Neural cell (in vitro differentiated cells): ENCODE results near the gene CAP2.

Experiments
- CTCF ChIP-seq: fragments of 450-650 bp; IDR thresholded peaks from 2 replicates; pipeline ENCODE4 v1.5.1; 2014; ENCODE audit warnings: antibody characterized with exemption, mild to moderate bottlenecking, moderate library complexity; ENCODE audit not compliant: poor library complexity, severe bottlenecking
- EP300 ChIP-seq: fragments of 450-650 bp; conservative IDR thresholded peaks from 2 replicates; pipeline ENCODE4 v1.6.1; 2014; ENCODE audit warnings: antibody characterized with exemption, mild to moderate bottlenecking, moderate library complexity; ENCODE audit not compliant: poor library complexity, severe bottlenecking
- EZH2 ChIP-seq: fragments of 200-600, 300-800 bp; shearing (Covaris generic), sonication (generic); IDR thresholded peaks from 2 replicates; pipeline ENCODE4 v1.6.1; 2014; ENCODE audit warnings: antibody characterized with exemption, low read length, borderline replicate concordance, mild to moderate bottlenecking; ENCODE audit not compliant: insufficient read depth, poor library complexity, severe bottlenecking
- MXI1 ChIP-seq: fragments of 450-650 bp; conservative IDR thresholded peaks from 2 replicates; pipeline ENCODE4 v1.6.1; 2014; ENCODE audit warnings: antibody characterized with exemption, mild to moderate bottlenecking; ENCODE audit not compliant: poor library complexity, severe bottlenecking
- POLR2AphosphoS5 ChIP-seq: IDR thresholded peaks from 2 replicates; pipeline ENCODE4 v1.6.1; 2012
- RAD21 ChIP-seq: fragments of 450-650 bp; conservative IDR thresholded peaks from 2 replicates; pipeline ENCODE4 v1.6.1; 2014; ENCODE audit warnings: antibody characterized with exemption, mild to moderate bottlenecking, moderate library complexity
- REST ChIP-seq: IDR thresholded peaks from 2 replicates; pipeline ENCODE4 v1.6.1; 2012; ENCODE audit warnings: borderline replicate concordance
- SMC3 ChIP-seq: fragments of 450-650 bp; conservative IDR thresholded peaks from 2 replicates; pipeline ENCODE4 v1.6.1; 2014; ENCODE audit warnings: antibody characterized with exemption, mild to moderate bottlenecking, moderate library complexity; ENCODE audit not compliant: poor library complexity
- TAF1 ChIP-seq: IDR thresholded peaks from 2 replicates; pipeline ENCODE4 v1.6.1; 2012; ENCODE audit warnings: low read depth

DNA sequence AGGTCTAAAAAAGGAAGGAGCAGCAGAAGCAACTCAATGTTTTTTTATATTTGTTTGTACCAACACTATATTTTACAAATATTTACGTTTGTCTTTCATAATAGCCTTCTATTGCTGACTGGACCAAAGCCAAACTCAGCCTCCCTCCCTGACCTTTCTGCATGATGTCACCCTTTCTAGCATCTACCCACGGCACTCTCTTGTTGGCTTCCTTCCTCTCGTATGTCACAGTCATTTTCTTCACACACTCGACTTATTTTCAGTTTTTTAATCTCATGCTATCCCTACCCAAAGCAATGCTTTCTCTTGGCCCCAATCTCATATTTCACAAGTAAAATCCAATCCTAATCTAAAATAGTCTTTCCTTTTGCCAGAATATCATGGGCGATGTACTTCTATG, 190.4 kb downstream of the CAP2 start:
- no peak for TF ChIP-seq POLR2AphosphoS5
- no peak for TF ChIP-seq TAF1
- no peak for TF ChIP-seq CTCF
- no peak for TF ChIP-seq EZH2
- no peak for TF ChIP-seq MXI1
- TF ChIP-seq REST, result no peak
- no peak for TF ChIP-seq EP300
- TF ChIP-seq SMC3, result no peak
- TF ChIP-seq RAD21, result no peak
